Heart right ventricle (tissue), 16 donors: ENCODE data around the gene VPS37C. TPM values are rescaled to one million over a fixed set of nuclear protein-coding genes. Genes with fewer than 3 reads are reported as not detected.
A peak's percentile ranks its signal among the peaks of the same experiment; 100 is the strongest.

ENCODE experiments used
- ATAC-seq, 8 donors: fragments of 200-7000 bp; cut with Tn5 transposase; one replicate each; pipeline ENCODE4 v1.9.1; 2020; ENCODE audit warnings: mild to moderate bottlenecking in 8 of 8, moderate library complexity in 8 of 8, moderate number of reproducible peaks in 1 of 8
- DNase-seq, 2 donors: peaks; one replicate each; pipeline ENCODE4 v3.0.0-alpha.2; 2020
- H3K27ac ChIP-seq, 10 donors: fragments of 200-600 bp; sonication (generic) in 2 of 10; one replicate each; pipeline versions ENCODE4 v1.5.0 to v1.8.0; 2020 to 2022; ENCODE audit warnings: mild to moderate bottlenecking in 3 of 10
- H3K27me3 ChIP-seq, 7 donors: fragments of 200-600 bp; one replicate each; pipeline ENCODE4 v1.8.0; 2021 to 2022; ENCODE audit warnings: mild to moderate bottlenecking in 2 of 7
- H3K36me3 ChIP-seq, 9 donors: fragments of 200-600 bp; sonication (generic) in 1 of 9; one replicate each; pipeline versions ENCODE4 v1.5.0 to v1.8.0; 2020 to 2022; ENCODE audit warnings: mild to moderate bottlenecking in 2 of 9
- H3K4me1 ChIP-seq, 9 donors: fragments of 200-600 bp; sonication (generic) in 1 of 9; one replicate each; pipeline versions ENCODE4 v1.5.0 to v1.8.0; 2020 to 2022; ENCODE audit warnings: mild to moderate bottlenecking in 4 of 9
- H3K4me3 ChIP-seq, 10 donors: fragments of 200-600 bp; sonication (generic) in 2 of 10; one replicate each; pipeline versions ENCODE4 v1.5.0 to v1.8.0; 2020 to 2022; ENCODE audit warnings: mild to moderate bottlenecking in 7 of 10, moderate library complexity in 2 of 10
- H3K9me3 ChIP-seq, 11 donors: fragments of 200-600 bp in 10 of 11; sonication (generic) in 2 of 11; one replicate each; pipeline versions ENCODE4 v1.5.0 to v1.8.0; 2013 to 2022; ENCODE audit warnings: mild to moderate bottlenecking in 2 of 11, control low read depth in 1 of 11, moderate library complexity in 1 of 11
- CTCF ChIP-seq, 9 donors: fragments of 200-600 bp; sonication (generic) in 2 of 9; IDR thresholded peaks; one replicate each; pipeline versions ENCODE4 v1.5.0 to v1.8.0; 2021 to 2022; ENCODE audit warnings: antibody characterized with exemption in 9 of 9, mild to moderate bottlenecking in 5 of 9, moderate library complexity in 1 of 9
- WGBS, 2 donors: extraction: QIAGEN DNeasy Blood & Tissue Kit; methylation state at CpG; one replicate each; pipeline ENCODE4 v1.1.7; 2013; ENCODE audit warnings: inconsistent platforms in 1 of 2; 5-methylcytosine and 5-hydroxymethylcytosine counted together
- intact Hi-C, 10 donors: fragments of 100-400 bp; cut with DNase I; formaldehyde crosslinking; loops; one replicate each; pipeline versions ENCODE4 v1.11.1 to v1.14.2; 2022
- polyA plus RNA-seq, 2 donors: library from polyadenylated mRNA; stranded (reverse); fragments of 200-250 nt; gene quantifications; one replicate each; pipeline ENCODE4 v1.2.3, GENCODE V29; 2013
- total RNA-seq, 10 donors: library from RNA; stranded (reverse); fragmentation: NEBNext Ultra II Directional in 3 of 10; extraction: Animal tissue kit (Norgen Biotek cat#: 25700) in 3 of 10; gene quantifications; one replicate each; pipeline versions ENCODE4 v1.2.1 to v1.2.4, GENCODE V29; 2021 to 2023
- donor health status: Arrhythmogenic right ventricular cardiomyopathy.
- donor health status: ischemic (EF 13 %, LVEDD 7.1; RV severe dilation, severe dysfunction).
- donor health status: healthy with polysubstance abuse.
- donor health status: DM: no; HTN: yes; CAD: no.
- donor health status: DM: no; HTN: no; CAD: no.
- donor health status: ischemic (EF 25% LVEDD 6.9; RV normal size, moderate dysfunction).
- donor health status: ischemic (EF 25% LVEDD 5.7; RV mildly dilated, moderate dysfunction).
- donor health status: healthy.
- donor health status: DM: yes; HTN: yes; CAD: no.
- donor health status: Ischemic cardiomyopathy.
- donor health status: ischemic (EF 35%, LVEDD 5.7; RV mildly dilated, moderate dysfunction).
- donor health status: nonischemic (EF 11% LVEDD 7.7; RV severe dilation, severe dysfunction).
- donor health status: DM: yes; HTN: yes; CAD: no.
- donor health status: PGD.
- donor health status: ischemic (EF 29% LVEDD 5.4; RV normal size, mild dysfunction).
- donor health status: nonischemic (EF 23%, LVEDD 6.1; RV moderate dilation, normal function).

The VPS37C gene
- total and polyA plus RNA-seq, 12 donors = 7.7 to 21.8 (median 15.5) TPM

GRCh38 chr11:61131186-61131585, 30.0 kb downstream of the VPS37C start:
- Histone ChIP-seq H3K27me3 (no peaks in the 10 kb centered on the region), H3K9me3 (no peaks in the 10 kb centered on the region), H3K4me1 (peaks cover 0 to 24% (median 9%) of the 10 kb centered on the region in 9 donors), H3K27ac (no peak overlapping the region), H3K36me3 (peaks cover 0 to 56% (median 16%) of the 10 kb centered on the region in 9 donors), H3K4me3 (no peak overlapping the region)
- DNase-seq (no peak), ATAC-seq (no peak)
- no peak for TF ChIP-seq CTCF (IDR thresholded peaks at IDR 0.05)
- 92 to 96% methylated on average over 8 of the region's 8 CpGs for WGBS, 2 donors
- intact Hi-C loops = loop anchor here in 6 of 10 donors (2.0 to 10.0 kb wide), 5 partner anchors 46 to 299 kb away; partner anchors contain the start of genes CD6 (in 2 of the 6) and TMEM109 (in 1 of the 6)

- peak; percentile 95 to 100 (median 99) for TF ChIP-seq CTCF (IDR thresholded peaks at IDR 0.05)
- H3K27ac ChIP-seq = peak overlapping the region in 3 of 10 donors; percentile 3 to 54 (median 32)
- DNase-seq (peak; percentile 85 to 86), ATAC-seq (peak; percentile 73 to 92 (median 88))
- H3K4me3 ChIP-seq = no peak overlapping the region
- peaks cover 0 to 55% (median 16%) of the 10 kb centered on the region in 9 donors for H3K36me3 ChIP-seq
- intact Hi-C loops = loop anchor here in 9 of 10 donors (1.0 to 10.0 kb wide), 11 partner anchors 47 to 363 kb away; partner anchors contain the start of genes TMEM109 (in 3 of the 9) and CD6 (in 2 of the 9)
- no peaks in the 10 kb centered on the region for H3K9me3 ChIP-seq
- H3K4me1 ChIP-seq = peaks cover 0 to 26% (median 13%) of the 10 kb centered on the region in 9 donors
- WGBS, 2 donors = 39 to 47% methylated on average over 33 of the region's 33 CpGs
- H3K27me3 ChIP-seq = no peaks in the 10 kb centered on the region
Measured at GRCh38 chr11:61129639-61130523, 31.3 kb downstream of the VPS37C start.

GRCh38 chr11:61128947-61129638, 32.1 kb downstream of the VPS37C start:
- H3K4me1 ChIP-seq = peaks cover 0 to 23% (median 13%) of the 10 kb centered on the region in 9 donors
- intact Hi-C loops = loop anchor here in 6 of 10 donors (1.0 to 10.0 kb wide), 8 partner anchors 58 to 362 kb away; partner anchors contain the start of gene TMEM109 (in 2 of the 6)
- H3K4me3 ChIP-seq = no peak overlapping the region
- DNase-seq (no peak), ATAC-seq (peak in 1 of 8 donors; percentile 5)
- WGBS, 2 donors = 87 to 92% methylated on average over 18 of the region's 18 CpGs
- H3K36me3 ChIP-seq = peaks cover 0 to 51% (median 15%) of the 10 kb centered on the region in 9 donors
- TF ChIP-seq CTCF (IDR thresholded peaks at IDR 0.05) = no peak
- H3K9me3 ChIP-seq = no peaks in the 10 kb centered on the region
- no peak overlapping the region for H3K27ac ChIP-seq
- no peaks in the 10 kb centered on the region for H3K27me3 ChIP-seq

GRCh38 chr11:61127991-61128390, 33.2 kb downstream of the VPS37C start:
- TF ChIP-seq CTCF (IDR thresholded peaks at IDR 0.05) = no peak
- 84 to 97% methylated on average over 9 of the region's 9 CpGs for WGBS, 2 donors
- intact Hi-C loops = loop anchor here in 6 of 10 donors (2.0 to 10.0 kb wide), 8 partner anchors 59 to 361 kb away; partner anchors contain the start of genes TMEM109 (in 2 of the 6) and CD6 (in 1 of the 6)

More at GRCh38 chr11:61127991-61128390, 33.2 kb downstream of the VPS37C start:
- Histone ChIP-seq H3K27me3 (no peaks in the 10 kb centered on the region), H3K27ac (no peak overlapping the region), H3K9me3 (no peaks in the 10 kb centered on the region), H3K36me3 (peaks cover 0 to 40% (median 4%) of the 10 kb centered on the region in 9 donors), H3K4me3 (no peak overlapping the region), H3K4me1 (peaks cover 0 to 23% (median 13%) of the 10 kb centered on the region in 9 donors)
- no peak for DNase-seq
- ATAC-seq = no peak
